Left lung (tissue), 10 donors: ENCODE data around the gene THRAP3. TPM values are rescaled to one million over a fixed set of nuclear protein-coding genes. Genes with fewer than 3 reads are reported as not detected.
A peak's percentile ranks its signal among the peaks of the same experiment; 100 is the strongest.

Experiments
- ATAC-seq: fragments of 200-7000 bp; cut with Tn5 transposase; one replicate; pipeline ENCODE4 v1.9.1; 2020; ENCODE audit warnings: moderate library complexity
- DNase-seq, 4 donors: peaks; one replicate each; pipeline ENCODE4 v3.0.0-alpha.2; 2013 to 2020
- H3K27ac ChIP-seq, 2 donors: fragments of 200-600 bp; sonication (generic) in 1 of 2; one replicate each; pipeline versions ENCODE4 v1.5.0 to v1.8.0; 2020 to 2021
- H3K27me3 ChIP-seq, 2 donors: fragments of 200-600 bp; sonication (generic) in 1 of 2; one replicate each; pipeline versions ENCODE4 v1.5.0 to v1.8.0; 2020 to 2021
- H3K36me3 ChIP-seq, 2 donors: fragments of 200-600 bp; sonication (generic) in 1 of 2; one replicate each; pipeline versions ENCODE4 v1.5.0 to v1.8.0; 2020 to 2021
- H3K4me1 ChIP-seq, 2 donors: fragments of 200-600 bp; one replicate each; pipeline ENCODE4 v1.8.0; 2021
- H3K4me3 ChIP-seq, 2 donors: fragments of 200-600 bp; sonication (generic) in 1 of 2; one replicate each; pipeline versions ENCODE4 v1.5.0 to v1.8.0; 2020 to 2021; ENCODE audit warnings: mild to moderate bottlenecking in 1 of 2
- H3K9me3 ChIP-seq, 2 donors: fragments of 200-600 bp; sonication (generic) in 1 of 2; one replicate each; pipeline versions ENCODE4 v1.5.0 to v1.8.0; 2020 to 2021
- intact Hi-C, 2 donors: fragments of 100-400 bp; cut with DNase I; formaldehyde crosslinking; loops; one replicate each; pipeline versions ENCODE4 v1.11.2 to v1.14.2; 2022
- polyA plus RNA-seq, 6 donors: library from polyadenylated mRNA; unstranded; fragments of 120-200 nt; gene quantifications; one replicate each; pipeline ENCODE4 v1.2.1, GENCODE V29; 2013; ENCODE audit not compliant: insufficient read length in 6 of 6
- total RNA-seq, 2 donors: library from RNA; stranded (reverse); fragmentation: NEBNext Ultra II Directional; extraction: Animal tissue kit (Norgen Biotek cat#: 25700); gene quantifications; one replicate each; pipeline ENCODE4 v1.2.1, GENCODE V29; 2021
- TF ChIP-seq, protein P1 (sequence below), 2 donors: fragments of 200-600 bp; sonication (generic) in 1 of 2; IDR thresholded peaks; one replicate each; pipeline versions ENCODE4 v1.5.0 to v1.8.0; 2021; ENCODE audit warnings: antibody characterized with exemption in 2 of 2
- donor health status: DM: no; HTN: yes; CAD: no.
- donor health status: DM: no; HTN: no; CAD: no.

THRAP3 gene
- total and polyA plus RNA-seq, 8 donors: 86.2 to 167 (median 145) TPM

- ATAC-seq: peak; percentile 95
- peaks cover 0 to 30% of the 10 kb centered on the region in 2 donors for H3K36me3 ChIP-seq
- intact Hi-C loops: no loop called here
- DNase-seq: peak; percentile 92 to 97 (median 96)
- no peaks in the 10 kb centered on the region for H3K27me3 ChIP-seq
- peak overlapping the region; percentile 83 to 87 for H3K27ac ChIP-seq
- peaks cover 9 to 38% of the 10 kb centered on the region in 2 donors for H3K4me1 ChIP-seq
- no peaks in the 10 kb centered on the region for H3K9me3 ChIP-seq
- H3K4me3 ChIP-seq: peak overlapping the region; percentile 72 to 89
- TF ChIP-seq, protein P1, sequence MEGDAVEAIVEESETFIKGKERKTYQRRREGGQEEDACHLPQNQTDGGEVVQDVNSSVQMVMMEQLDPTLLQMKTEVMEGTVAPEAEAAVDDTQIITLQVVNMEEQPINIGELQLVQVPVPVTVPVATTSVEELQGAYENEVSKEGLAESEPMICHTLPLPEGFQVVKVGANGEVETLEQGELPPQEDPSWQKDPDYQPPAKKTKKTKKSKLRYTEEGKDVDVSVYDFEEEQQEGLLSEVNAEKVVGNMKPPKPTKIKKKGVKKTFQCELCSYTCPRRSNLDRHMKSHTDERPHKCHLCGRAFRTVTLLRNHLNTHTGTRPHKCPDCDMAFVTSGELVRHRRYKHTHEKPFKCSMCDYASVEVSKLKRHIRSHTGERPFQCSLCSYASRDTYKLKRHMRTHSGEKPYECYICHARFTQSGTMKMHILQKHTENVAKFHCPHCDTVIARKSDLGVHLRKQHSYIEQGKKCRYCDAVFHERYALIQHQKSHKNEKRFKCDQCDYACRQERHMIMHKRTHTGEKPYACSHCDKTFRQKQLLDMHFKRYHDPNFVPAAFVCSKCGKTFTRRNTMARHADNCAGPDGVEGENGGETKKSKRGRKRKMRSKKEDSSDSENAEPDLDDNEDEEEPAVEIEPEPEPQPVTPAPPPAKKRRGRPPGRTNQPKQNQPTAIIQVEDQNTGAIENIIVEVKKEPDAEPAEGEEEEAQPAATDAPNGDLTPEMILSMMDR (IDR thresholded peaks at IDR 0.05): no peak
These were observed 82.7 kb downstream of the THRAP3 start for GRCh38 chr1:36306902-36307456.

GRCh38 chr1:36307601-36308330 lies 83.5 kb downstream of the THRAP3 start:
- TF ChIP-seq, protein P1 (IDR thresholded peaks at IDR 0.05): no peak
- ATAC-seq (no peak), DNase-seq (no peak)
- H3K36me3 ChIP-seq: peaks cover 0 to 22% of the 10 kb centered on the region in 2 donors
- H3K4me1 ChIP-seq: peaks cover 9 to 38% of the 10 kb centered on the region in 2 donors
- H3K4me3 ChIP-seq: peak overlapping the region; percentile 72 to 89
- intact Hi-C loops: no loop called here
- no peaks in the 10 kb centered on the region for H3K27me3 ChIP-seq
- no peak overlapping the region for H3K27ac ChIP-seq
- H3K9me3 ChIP-seq: no peaks in the 10 kb centered on the region

GRCh38 chr1:36309397-36309796 lies 85.2 kb downstream of the THRAP3 start:
- DNase-seq: no peak
- intact Hi-C loops: no loop called here
- TF ChIP-seq, protein P1 (IDR thresholded peaks at IDR 0.05): no peak

GRCh38 chr1:36320291-36320761 lies 96.1 kb downstream of the THRAP3 start:
- TF ChIP-seq, protein P1 (IDR thresholded peaks at IDR 0.05): no peak
- peaks cover 0 to 4% of the 10 kb centered on the region in 2 donors for H3K36me3 ChIP-seq
- H3K27me3 ChIP-seq: peaks cover 0 to 27% of the 10 kb centered on the region in 2 donors
- peaks cover 12 to 47% of the 10 kb centered on the region in 2 donors for H3K4me1 ChIP-seq
- ATAC-seq (no peak), DNase-seq (peak in 2 of 4 donors; percentile 20 to 31)
- peak overlapping the region; percentile 42 to 89 for H3K4me3 ChIP-seq
- intact Hi-C loops: no loop called here
- H3K9me3 ChIP-seq: no peaks in the 10 kb centered on the region
- H3K27ac ChIP-seq: peak overlapping the region; percentile 37 to 67

More at GRCh38 chr1:36309397-36309796, 85.2 kb downstream of the THRAP3 start:
- H3K27ac ChIP-seq: no peak overlapping the region
- no peaks in the 10 kb centered on the region for H3K9me3 ChIP-seq
- H3K4me1 ChIP-seq: peaks cover 9 to 33% of the 10 kb centered on the region in 2 donors
- H3K27me3 ChIP-seq: no peaks in the 10 kb centered on the region
- no peak overlapping the region for H3K4me3 ChIP-seq
- peaks cover 0 to 6% of the 10 kb centered on the region in 2 donors for H3K36me3 ChIP-seq
- no peak for ATAC-seq

DNA sequence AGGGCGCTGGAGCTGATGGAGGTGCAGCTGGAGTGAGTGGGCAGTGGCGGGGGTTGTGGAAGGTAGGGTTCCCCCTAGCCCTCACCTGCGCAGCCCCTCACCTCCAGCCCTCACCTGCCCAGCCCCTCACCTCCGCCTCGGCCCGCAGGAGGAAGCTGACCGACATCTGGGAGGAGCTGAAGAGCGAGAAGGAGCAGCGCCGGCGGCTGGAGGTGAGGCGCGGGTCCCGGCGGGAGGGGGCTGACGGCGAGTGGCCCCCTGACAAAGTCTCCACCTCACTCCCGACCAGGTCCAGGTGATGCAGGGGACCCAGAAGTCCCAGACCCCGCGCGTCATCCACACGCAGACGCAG lies 96.5 kb downstream of the THRAP3 start:
- H3K4me3 ChIP-seq: peak overlapping the region; percentile 42 to 89
- ATAC-seq: peak; percentile 0
- intact Hi-C loops: no loop called here
- DNase-seq: no peak
- TF ChIP-seq, protein P1 (IDR thresholded peaks at IDR 0.05): no peak
- H3K27ac ChIP-seq: peak overlapping the region; percentile 37 to 67
- peaks cover 12 to 47% of the 10 kb centered on the region in 2 donors for H3K4me1 ChIP-seq
- H3K36me3 ChIP-seq: peaks cover 0 to 4% of the 10 kb centered on the region in 2 donors
- H3K27me3 ChIP-seq: peaks cover 0 to 27% of the 10 kb centered on the region in 2 donors
- H3K9me3 ChIP-seq: no peaks in the 10 kb centered on the region
